ENCODE measurements around the gene VAMP4. TPM values are rescaled to one million over a fixed set of nuclear protein-coding genes. Genes with fewer than 3 reads are reported as not detected.

Gene VAMP4, protein sequence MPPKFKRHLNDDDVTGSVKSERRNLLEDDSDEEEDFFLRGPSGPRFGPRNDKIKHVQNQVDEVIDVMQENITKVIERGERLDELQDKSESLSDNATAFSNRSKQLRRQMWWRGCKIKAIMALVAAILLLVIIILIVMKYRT
- total RNA-seq = 30.0 TPM

DNA sequence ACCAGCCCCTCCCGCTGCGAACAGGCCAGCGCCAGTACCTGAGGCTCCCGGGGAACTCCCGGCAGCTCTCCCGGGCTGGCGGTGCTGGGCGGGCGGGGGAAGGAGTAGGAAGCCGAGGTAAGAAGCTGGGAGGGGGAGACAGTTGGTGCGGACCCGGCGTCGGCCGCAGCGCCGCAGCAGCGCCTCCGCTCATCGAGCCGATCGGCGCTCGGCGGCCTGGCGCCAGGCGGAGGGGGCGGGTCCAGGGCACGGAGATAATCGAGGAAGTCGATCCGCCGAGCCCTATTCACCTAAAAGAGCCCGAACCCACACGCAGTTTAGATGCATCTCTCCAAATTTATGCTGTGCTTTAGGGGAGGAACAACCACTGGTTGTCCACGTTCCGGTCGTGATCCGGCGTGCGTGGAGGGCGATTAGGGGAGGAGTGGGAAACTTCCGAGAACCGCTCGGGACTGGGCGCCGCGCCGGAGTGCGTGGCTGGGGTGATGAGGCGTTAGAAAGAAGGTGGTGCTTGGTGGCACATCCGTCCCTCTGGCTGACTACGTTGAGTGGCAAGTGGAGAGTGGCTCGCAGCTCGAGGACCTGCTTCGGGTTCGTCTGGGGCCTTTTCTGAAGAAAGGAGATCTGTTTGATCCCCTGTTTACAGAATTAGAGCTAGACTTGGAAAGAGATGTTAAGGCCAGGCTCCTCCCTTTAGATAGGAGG, at the start of gene VAMP4:
VAMP4 (minus strand) TSS at position 194 of the 705 bp plus-strand sequence. CDS start 3,651 bp downstream, outside the sequence.
- intact Hi-C loops (cut with DNase I) = no loop called here
- peak; percentile 94 for ATAC-seq
- peak; percentile 95 for DNase-seq (ENCODE audit: low spot score)

DNA sequence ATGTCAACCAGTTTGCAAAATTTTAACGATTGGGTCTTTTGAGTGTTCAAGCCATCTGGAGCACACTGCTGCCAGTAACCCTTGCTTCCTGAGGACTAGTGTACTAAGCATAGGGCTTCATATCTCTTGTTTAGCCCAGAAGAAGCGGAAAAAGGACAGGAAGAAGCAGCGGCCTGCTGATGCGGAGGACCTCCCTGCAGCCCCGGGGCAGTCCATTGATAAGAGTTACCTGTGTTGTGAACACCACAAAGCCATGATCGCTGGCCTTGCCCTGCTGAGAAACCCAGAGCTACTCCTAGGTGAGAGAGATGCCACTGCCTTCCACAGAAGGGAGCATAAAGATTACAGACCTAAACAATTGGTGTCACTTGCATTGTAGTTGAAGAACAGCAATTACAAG, 48.5 kb upstream of the VAMP4 start:
- no peak for DNase-seq (ENCODE audit: low spot score)
- intact Hi-C loops (cut with DNase I) = no loop called here

DNA sequence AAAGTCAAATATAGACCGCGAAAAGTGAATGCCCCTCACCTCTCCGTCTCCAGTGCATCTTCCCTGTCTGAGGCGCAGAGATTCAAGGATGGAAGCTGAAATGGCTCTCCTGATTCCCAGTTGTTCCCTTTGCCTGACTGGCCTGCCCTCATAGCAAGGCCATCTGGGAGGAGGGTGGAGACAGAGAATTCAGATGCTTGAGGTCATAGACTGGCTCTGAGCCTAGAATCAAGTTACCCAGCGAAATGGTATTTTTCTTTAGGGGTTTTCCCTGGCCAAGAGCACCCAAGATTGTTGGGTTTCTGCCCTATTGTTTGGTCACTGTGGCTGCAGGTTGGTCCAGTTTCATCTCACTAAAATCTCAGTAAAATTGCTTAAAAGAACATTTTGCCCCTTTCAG, 46.8 kb upstream of the VAMP4 start:
- ATAC-seq (peak; percentile 45), DNase-seq (ENCODE audit: low spot score) (no peak)
- intact Hi-C loops (cut with DNase I) = no loop called here

More for the DNA sequence above, 48.5 kb upstream of the VAMP4 start:
- ATAC-seq = no peak

DNA sequence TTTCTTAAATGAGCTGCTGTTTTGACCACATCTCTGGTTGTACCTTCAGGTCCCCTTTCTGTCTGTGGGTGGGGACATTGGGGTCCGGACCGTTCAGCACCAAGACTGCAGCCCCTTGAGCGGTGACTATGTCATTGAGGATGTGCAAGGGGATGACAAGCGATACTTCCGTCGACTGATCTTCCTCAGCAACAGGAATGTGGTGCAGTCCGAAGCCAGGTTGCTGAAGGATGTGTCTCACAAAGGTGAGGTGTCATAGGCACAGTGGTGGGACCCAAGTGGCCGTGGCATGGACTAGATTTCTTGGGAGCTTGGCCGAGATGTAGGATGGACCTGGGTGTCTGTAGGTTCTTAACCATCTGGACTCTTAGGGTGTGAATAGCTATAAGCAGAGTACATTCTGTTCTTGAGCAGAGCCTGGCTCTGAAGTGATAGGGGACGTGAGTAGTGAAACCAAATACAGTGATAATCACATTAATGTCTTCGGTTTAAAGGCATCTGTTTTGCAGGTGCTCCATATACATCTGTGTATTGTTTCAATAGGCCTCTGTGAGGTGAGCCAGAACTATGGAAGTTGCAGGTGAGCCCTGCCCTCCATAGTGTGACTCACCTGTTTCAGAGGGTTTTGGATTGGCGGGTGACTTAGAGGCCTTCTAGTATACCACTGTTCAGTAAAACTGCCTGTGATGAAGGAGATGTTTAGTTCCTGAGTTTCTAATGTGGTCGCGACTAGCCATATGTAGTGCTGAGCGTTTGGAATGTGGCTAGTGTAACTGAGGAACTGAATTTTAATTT, 46.0 kb upstream of the VAMP4 start:
- DNase-seq (ENCODE audit: low spot score) (no peak), ATAC-seq (no peak)
- intact Hi-C loops (cut with DNase I) = no loop called here

DNA sequence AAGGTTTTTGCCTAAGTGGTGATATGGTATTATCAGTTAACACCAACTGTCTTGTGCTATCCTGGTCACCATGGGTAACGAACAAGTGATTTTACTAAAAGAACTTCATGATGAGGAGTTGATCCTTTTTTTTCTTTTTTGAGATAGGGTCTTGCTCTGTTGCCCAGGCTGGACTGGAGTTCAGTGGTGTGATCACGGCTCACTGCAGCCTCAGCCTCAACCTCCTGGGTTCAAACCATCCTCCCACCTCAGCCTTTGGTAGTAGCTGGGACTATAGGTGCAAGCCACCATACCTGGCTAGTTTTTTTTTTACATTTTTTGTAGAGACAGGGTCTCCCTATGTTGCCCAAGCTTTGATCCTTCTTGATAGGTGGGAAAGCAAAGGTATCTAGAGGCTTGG, 44.7 kb upstream of the VAMP4 start:
- ATAC-seq (no peak), DNase-seq (ENCODE audit: low spot score) (no peak)
- intact Hi-C loops (cut with DNase I) = no loop called here

DNA sequence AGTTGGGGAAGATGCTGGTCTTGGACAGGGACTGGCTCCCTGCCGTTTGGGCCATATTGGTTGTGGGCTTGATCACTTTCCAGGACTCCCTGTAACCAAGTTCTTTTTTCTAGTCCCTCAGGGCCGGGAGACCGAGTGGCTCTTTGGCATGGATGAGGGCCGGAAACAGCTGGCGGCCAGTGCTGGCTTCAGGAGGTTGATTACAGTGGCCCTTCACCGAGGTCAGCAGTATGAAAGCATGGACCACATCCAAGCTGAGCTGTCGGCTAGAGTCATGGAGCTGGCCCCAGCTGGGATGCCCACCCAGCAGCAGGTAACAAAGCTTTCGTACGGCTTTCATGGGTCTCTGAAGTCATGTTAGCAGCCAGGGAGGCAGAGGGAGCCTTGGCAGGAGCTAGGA, 43.9 kb upstream of the VAMP4 start:
- DNase-seq (ENCODE audit: low spot score) (no peak), ATAC-seq (no peak)
- intact Hi-C loops (cut with DNase I) = no loop called here

DNA sequence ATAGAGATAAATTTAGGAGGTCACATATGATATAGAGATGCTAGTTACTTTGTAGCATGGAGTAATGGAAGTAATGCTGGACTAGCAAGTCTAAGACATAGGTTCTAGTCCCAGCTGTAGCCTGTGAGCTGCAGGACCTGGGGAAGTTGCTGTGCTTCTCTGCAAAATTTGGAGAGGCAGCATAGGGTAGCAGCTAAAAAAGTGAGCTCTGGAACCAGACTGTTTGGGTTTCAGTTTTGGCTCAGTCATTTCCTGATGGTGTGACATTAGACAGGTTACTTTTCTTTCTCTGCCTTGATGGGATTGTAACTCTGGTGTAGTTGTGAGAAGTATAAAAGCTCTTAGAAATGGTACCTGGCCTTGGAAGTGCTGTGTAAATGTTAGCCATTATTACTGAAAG, 42.9 kb upstream of the VAMP4 start:
- intact Hi-C loops (cut with DNase I) = no loop called here
- ATAC-seq (no peak), DNase-seq (ENCODE audit: low spot score) (no peak)

DNA sequence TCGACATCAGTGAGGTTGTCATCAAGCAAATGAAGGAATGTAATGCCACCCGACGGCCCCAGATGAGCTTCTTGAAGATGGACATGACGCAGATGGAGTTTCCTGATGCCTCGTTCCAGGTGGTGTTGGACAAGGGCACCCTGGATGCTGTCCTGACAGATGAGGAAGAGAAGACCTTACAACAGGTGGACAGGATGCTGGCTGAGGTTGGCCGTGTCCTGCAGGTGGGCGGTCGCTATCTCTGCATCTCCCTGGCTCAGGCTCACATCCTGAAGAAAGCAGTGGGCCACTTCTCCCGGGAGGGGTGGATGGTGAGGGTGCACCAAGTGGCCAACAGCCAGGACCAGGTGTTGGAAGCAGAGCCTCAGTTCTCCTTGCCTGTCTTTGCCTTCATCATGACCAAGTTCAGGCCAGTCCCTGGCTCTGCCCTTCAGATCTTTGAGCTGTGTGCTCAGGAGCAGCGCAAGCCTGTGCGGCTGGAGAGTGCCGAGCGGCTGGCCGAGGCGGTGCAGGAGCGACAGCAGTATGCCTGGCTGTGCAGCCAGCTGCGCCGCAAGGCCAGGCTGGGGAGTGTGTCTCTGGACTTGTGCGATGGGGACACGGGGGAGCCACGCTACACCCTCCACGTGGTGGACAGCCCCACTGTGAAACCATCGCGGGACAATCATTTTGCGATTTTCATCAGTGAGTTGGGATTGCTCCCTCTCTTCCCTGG, 42.1 kb upstream of the VAMP4 start:
- ATAC-seq (no peak), DNase-seq (ENCODE audit: low spot score) (no peak)
- intact Hi-C loops (cut with DNase I) = no loop called here

DNA sequence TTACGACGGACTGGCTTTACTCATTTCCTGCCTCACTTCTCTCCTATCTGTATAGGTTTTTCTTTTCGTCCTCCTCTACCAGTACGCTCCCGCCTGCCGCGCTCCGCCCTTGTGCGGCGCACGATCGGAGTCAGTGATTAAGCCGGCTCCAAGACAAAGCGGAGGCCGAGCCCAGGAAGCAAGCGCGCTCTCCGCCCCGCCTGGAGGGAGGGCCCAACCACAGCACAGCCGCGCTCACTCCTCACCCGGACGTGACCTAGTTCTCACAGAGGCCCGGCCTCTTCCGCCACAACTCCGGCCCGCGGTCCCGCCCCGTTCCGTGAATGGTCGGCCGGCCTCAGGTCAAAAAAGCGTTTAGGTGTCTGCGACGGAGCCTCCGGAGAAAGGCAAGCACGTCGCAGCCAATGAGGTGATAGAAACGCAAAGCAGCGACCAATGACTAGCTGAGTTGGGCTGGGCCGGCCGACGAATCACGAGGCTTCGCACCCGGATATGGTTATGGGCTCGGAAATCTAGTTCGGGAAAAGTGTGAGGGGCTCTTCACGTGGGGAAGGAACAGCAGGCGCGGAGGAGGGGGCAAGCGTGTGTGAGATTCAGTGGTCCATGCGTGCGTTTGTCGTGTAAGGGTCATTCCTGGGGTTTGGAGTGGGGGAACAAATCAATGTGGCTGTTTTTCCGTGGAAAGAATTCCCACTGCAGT, 39.5 kb upstream of the VAMP4 start, which contains the start of gene METTL13:
METTL13 (plus strand) TSS at position 485 of the 700 bp plus-strand sequence. CDS start 308 bp downstream, outside the sequence.
- ATAC-seq (peak; percentile 100), DNase-seq (ENCODE audit: low spot score) (peak; percentile 98)
- intact Hi-C loops (cut with DNase I) = no loop called here

DNA sequence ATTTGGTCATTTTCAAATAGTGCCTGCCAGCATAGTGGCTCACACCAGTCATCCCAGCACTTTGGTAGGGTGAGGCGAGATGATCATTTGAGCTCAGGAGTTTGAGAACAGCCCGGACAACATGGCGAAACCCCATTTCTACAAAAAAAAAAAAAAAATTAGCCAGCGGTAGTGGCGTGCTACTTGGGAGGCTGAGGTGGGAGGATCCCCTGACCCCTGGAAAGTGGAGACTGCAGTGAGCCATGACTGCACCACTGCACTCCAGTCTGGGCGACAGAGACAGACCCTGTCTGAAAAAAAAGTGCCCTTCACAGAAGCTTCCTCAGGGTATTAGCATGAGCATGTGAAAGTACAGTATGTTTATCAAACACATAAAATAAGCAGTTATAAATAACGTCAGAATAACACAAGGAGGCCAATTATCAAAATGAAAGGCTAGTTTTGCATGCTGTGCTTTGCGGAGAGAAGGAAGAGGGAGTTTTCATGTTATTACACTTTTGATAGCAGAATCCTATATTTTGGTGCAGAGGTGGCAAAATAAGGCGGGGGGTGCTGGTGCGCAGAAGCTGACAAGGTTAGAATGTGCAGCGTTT, 38.8 kb upstream of the VAMP4 start:
- ATAC-seq (no peak), DNase-seq (ENCODE audit: low spot score) (no peak)
- intact Hi-C loops (cut with DNase I) = no loop called here

DNA sequence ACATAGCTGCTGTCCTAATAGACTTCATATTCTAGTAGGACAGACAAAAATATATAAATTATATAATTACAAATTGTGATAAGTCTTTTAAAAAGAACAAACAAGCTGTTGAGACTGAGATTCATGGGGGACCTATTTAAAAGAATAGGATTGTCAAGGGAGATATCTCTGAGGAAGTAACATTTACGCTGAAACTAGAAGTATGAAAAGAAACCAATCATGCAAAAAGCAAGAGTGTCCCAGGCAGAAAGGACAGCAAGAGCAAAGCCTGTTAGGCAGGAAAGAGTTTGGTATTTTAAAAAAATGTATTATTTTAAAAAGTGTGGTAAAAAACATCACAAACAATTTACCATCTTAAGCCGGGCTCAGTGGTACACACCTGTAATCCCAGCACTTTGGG, 30.4 kb upstream of the VAMP4 start:
- no peak for ATAC-seq
- intact Hi-C loops (cut with DNase I) = no loop called here
- DNase-seq (ENCODE audit: low spot score) = no peak

DNA sequence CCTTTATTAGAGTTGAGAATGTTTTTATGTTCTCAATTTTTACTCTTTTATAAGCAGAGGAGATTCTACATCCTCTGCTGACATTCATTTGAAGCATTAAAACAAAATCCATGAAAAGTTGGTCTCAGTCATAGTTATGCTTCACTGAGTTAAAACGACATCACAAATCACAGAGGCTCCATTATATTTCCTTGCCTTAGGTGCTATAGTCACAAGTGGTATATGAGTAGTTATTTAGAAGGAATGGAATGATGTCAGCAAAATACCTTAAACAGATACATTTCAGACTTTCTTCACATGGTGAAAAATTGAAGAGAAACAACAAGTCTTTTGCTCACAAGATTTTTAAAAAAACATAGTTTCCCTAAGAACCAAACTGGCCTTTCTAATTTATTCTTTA, 27.9 kb upstream of the VAMP4 start:
- intact Hi-C loops (cut with DNase I) = no loop called here
- DNase-seq (ENCODE audit: low spot score) (no peak), ATAC-seq (no peak)

DNA sequence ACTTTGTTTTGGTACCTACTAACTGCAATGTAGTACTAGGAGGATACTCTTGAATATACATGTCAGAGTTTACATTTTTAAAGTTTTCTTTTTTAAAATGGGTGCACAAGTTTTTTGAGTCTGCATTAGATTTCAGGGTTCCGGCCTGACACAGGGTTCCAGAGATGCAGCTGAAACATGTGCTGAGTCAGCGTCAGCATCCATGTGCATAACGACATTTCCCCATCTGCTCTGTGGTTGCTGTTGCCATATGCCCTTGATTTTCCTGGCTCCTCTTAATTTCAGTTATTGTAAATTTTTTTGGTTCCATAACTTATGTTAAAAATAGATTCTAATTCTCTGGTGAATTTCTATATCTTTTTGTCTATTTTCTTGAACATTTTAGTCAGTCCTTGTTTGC, 27.3 kb upstream of the VAMP4 start:
- no peak for DNase-seq (ENCODE audit: low spot score)
- ATAC-seq = no peak
- intact Hi-C loops (cut with DNase I) = no loop called here

DNA sequence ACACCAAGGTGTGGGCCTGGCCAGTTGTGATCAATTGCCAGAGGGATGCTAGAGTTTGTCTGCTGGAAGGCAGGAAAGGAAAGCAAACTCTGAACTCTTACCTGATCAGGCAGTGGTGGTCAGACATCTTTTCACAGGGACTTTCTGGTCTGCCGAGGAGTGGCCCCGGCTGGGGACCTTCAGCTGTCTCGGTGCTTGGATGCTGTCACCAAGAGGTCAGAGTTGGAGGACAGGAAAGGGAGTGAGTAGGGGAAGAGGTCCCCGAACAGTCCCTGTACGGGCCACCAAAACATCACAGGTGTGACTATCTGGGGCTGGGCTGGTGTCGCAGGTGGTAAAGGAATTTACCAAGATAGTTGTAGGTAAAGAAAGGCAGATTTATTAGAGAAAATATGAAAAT, 21.9 kb upstream of the VAMP4 start:
- ATAC-seq = no peak
- no peak for DNase-seq (ENCODE audit: low spot score)
- intact Hi-C loops (cut with DNase I) = no loop called here

DNA sequence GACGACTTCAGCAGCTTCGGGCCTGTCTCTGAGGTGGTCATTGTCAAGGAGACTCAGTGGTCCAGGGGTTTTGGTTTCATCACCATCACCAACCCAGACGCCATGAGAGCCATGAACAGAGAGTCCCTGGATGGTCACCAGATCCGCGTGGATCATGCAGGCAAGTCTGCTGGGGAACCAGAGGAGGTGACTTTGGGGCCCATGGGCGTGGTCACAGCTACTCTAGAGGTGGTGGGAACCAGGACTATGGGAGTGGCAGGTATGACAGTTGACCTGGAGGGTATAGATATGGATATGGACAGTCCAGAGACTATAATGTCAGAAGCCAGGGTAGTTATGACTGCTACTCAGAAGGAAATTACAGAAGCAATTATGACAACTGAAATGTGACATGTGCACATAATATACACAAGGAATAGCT, 20.3 kb upstream of the VAMP4 start:
- DNase-seq (ENCODE audit: low spot score) = no peak
- intact Hi-C loops (cut with DNase I) = no loop called here
- no peak for ATAC-seq

DNA sequence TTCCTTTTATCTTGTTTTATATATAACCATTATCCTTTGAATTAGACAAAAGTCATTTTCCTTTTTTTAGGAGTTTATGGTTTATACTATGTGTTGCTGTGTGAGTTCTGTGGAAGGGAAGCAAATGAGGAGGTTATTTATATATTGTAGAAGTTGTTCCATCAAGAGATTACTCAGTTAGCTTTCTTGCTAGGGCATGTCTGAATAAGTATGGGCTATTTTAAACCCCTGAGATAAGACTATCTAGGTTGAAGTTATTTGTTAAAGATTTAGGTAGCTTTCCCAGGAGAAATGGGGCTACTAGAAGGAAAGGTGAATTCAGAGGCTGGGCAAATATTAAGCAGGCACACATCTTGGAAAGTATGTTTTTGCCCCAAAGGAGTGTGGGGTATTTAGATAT, 16.1 kb upstream of the VAMP4 start:
- intact Hi-C loops (cut with DNase I) = no loop called here
- DNase-seq (ENCODE audit: low spot score) (no peak), ATAC-seq (no peak)

DNA sequence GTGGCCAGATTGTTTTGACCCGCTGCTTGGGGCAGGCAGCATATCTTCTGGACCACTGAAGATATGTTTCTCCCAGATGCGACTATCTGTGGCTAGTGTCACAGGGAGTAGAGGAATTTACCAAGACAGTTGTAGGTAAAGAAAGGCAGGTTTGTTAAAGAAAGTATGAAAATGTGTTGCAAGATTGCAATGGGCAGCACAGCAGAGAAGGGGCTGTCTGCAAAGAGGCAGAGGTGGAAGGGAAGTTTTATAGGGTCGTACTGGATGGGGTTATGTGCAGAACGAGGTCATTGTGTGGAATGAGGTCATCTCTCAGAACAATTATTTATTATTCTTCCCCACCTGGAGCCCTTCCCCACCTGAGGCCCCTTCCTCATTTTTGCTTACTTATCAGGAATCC, 15.0 kb upstream of the VAMP4 start:
- DNase-seq (ENCODE audit: low spot score) (no peak), ATAC-seq (no peak)
- intact Hi-C loops (cut with DNase I) = no loop called here

DNA sequence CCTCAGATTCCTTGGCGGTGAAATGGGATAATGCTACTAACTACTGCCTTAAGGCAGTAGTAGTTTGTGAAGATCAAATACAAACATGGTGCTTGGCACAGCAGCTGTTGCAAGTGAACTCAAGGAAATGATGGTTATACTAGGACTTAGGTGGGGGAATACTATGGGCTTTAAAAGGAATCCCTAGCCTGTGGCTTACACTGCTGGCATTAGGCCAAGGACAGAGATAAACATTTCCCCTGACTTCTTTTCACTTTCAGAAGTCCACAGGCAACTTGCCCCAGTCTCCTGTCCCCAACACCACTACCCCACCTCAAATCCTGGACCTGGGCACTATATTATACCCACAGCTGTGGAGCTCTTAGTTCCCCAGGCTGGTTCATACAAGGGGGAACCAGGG, 13.1 kb upstream of the VAMP4 start:
- ATAC-seq = no peak
- intact Hi-C loops (cut with DNase I) = no loop called here
- no peak for DNase-seq (ENCODE audit: low spot score)

DNA sequence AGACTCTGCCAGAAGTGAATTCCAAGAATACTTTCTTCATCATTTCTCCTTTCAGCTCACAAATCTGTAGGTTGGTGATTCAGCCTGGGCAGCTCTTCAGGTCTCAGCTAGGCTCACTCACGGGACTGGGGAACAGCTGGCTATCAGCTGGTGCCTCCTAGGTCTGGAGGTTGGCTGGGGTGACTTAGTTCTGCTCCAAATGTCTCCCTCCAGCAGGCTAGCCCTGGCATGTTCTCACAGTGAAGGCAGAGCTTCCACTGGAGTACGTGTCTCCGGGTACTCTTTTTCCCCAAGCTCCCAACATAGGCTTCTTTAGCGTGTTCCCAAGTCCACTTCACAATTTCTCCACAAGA, 12.5 kb upstream of the VAMP4 start:
- intact Hi-C loops (cut with DNase I) = no loop called here
- no peak for ATAC-seq

More for the DNA sequence above, 12.5 kb upstream of the VAMP4 start:
- no peak for DNase-seq (ENCODE audit: low spot score)

Measured in sciatic nerve (tissue), 2 donors.